ENCODE results near the gene SUDS3.
"Not testable (repeated sequence)": the region's sequence is repeated elsewhere in the genome, so short reads cannot be mapped to it uniquely, and the experiment has no call there.

SUDS3 gene

DNA sequence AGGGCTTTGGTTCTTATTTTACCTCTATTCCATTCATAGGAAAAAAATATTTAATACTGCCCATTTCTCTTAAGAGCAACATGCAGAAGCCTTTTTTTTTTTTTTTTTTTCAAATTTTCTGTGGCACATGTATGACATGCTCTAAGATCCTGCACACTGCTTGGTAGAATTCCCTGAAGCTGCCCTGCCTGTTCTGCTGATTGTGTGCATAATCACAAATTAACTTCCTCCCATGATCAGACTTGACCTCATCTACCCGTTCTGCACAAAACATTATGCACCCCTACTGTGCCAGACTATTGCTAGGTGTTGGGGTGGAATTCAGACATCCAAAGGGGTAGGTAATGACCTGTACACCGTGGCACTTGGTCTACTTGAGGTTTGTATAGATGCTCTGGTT, 22.2 kb downstream of the SUDS3 start:
- Mint-ChIP-seq H3K36me3 (ENCODE audit: low read depth) (peaks cover 39% of the 10 kb centered on the region), H3K27ac (no peak overlapping the region), H3K27me3 (no peaks in the 10 kb centered on the region), H3K4me1 (no peaks in the 10 kb centered on the region), H3K9me3 (no peaks in the 10 kb centered on the region), H3K4me3 (no peak overlapping the region)
- ATAC-seq (no peak), DNase-seq (no peak)

DNA sequence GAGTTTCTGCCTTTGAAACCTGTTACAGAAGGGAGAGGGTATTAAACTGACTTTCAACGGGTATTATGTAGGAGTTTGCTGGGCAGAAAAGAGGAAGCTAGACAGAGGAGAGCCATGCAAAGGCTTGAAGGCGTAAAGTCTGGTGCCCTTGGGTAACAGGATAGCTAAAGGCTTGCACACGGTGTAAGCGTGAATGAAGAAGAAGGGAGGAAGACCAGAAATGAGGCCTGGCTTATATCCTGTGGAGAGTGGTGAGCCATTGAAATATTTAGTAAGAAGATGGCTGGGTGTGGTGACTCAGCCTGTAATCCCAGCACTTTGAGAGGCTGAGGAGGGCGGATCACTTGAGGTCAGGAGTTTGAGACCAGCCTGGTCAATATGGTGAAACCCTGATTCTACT, 22.6 kb downstream of the SUDS3 start:
- H3K9me3 Mint-ChIP-seq: no peaks in the 10 kb centered on the region
- ATAC-seq (no peak), DNase-seq (no peak)
- H3K27me3 Mint-ChIP-seq: no peaks in the 10 kb centered on the region
- H3K27ac Mint-ChIP-seq: no peak overlapping the region
- no peaks in the 10 kb centered on the region for H3K4me1 Mint-ChIP-seq
- no peak overlapping the region for H3K4me3 Mint-ChIP-seq
- H3K36me3 Mint-ChIP-seq (ENCODE audit: low read depth): peaks cover 40% of the 10 kb centered on the region

DNA sequence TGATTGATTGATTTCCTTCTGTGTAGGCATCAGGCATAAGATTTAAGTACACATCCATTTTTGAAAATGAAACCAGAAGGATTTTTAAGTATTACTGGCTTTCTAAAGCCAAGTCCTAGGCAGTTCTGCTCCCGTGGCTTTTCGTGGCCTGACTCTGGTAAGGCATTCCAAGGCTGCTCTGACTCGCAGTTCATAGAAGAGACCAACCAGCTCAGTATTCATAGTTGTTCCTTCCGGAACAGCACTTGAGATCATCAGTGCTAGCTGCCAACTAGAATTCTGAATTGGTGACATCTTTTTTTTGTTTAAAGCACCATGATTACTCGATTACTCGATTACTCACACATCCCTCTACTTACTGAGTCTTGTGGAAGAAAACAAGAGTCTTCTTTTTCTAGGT, 25.9 kb downstream of the SUDS3 start:
- Mint-ChIP-seq H3K4me1 (no peaks in the 10 kb centered on the region), H3K27ac (no peak overlapping the region), H3K4me3 (no peak overlapping the region), H3K27me3 (no peaks in the 10 kb centered on the region), H3K36me3 (ENCODE audit: low read depth) (peaks cover 47% of the 10 kb centered on the region), H3K9me3 (no peaks in the 10 kb centered on the region)
- DNase-seq (no peak), ATAC-seq (no peak)

DNA sequence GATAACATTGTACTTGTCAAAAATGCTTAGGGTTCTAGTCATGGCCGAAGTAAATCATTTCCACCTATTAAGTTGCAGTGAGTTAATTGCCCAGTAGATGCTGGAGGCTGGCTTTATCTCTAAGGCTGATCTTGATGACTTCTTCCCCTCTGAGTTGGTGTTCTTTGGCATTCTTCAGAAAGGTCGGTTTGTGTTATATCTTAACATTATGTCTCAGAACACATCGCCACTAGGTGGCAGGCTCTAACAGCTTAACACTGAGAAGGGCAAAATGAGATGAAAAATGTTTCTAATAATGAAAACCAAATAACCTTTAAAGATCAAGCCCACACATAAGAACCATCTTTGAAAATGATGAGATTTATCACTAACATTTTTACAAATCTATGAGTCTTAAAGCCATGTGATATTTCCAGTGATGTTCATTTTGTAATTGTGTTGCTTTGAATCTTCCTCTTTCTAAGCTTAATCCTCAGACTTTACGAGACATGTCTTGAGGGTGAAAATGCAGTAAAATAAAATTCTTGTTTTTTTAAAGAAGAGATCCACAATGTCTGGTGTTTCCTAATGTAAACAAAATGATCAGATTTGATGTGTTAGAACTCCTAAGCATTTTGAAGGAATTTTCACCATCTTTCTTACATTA, 28.6 kb downstream of the SUDS3 start:
- Mint-ChIP-seq H3K9me3 (no peaks in the 10 kb centered on the region), H3K36me3 (ENCODE audit: low read depth) (peaks cover 40% of the 10 kb centered on the region), H3K4me3 (no peak overlapping the region), H3K27ac (no peak overlapping the region), H3K4me1 (no peaks in the 10 kb centered on the region), H3K27me3 (no peaks in the 10 kb centered on the region)
- DNase-seq (peak; percentile 64), ATAC-seq (peak; percentile 66)

DNA sequence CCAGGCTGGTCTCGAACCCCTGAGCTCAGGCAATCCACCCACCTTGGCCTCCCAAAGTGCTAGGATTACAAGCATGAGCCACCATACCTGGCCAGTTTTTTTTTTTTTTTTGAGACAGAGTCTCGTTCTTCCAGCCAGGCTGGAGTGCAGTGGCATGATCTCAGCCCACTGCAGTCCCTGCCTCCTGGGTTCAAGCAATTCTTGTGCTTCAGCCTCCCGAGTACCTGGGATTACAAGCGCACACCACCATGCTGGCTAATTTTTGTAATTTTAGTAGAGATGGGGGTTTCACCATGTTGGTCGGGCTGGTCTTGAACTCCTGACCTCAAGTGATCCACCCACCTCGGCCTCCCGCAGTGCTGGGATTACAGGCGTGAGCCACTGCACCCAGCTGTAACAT, 31.9 kb downstream of the SUDS3 start:
- H3K4me1 Mint-ChIP-seq, H3K9me3 Mint-ChIP-seq, DNase-seq, H3K27me3 Mint-ChIP-seq, ATAC-seq, H3K4me3 Mint-ChIP-seq, H3K27ac Mint-ChIP-seq: not testable (repeated sequence)
- peaks cover 45% of the 10 kb centered on the region for H3K36me3 Mint-ChIP-seq (ENCODE audit: low read depth)

DNA sequence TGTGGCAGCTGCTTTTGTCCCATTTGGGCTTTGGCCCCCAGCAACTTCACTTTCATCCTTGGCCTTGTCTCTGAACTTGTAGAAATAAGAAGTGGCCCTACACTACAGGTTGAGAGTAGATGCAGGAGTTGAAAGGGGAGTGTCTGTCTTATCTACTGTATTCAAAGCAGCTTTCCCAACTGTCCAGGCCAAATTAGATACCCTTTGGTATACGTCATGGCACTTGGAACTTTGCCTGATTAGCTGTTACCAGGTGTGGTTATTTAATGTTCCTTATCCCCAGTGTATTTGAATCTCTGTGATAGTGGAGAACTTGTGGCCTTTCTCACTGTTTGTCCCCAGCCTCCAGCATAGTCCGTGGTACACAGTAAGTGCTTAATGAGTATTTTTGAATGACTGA, 33.5 kb downstream of the SUDS3 start:
- no peak overlapping the region for H3K4me3 Mint-ChIP-seq
- no peaks in the 10 kb centered on the region for H3K4me1 Mint-ChIP-seq
- H3K36me3 Mint-ChIP-seq (ENCODE audit: low read depth): peaks cover 52% of the 10 kb centered on the region
- H3K27ac Mint-ChIP-seq: no peak overlapping the region
- ATAC-seq: no peak
- H3K27me3 Mint-ChIP-seq: no peaks in the 10 kb centered on the region
- peaks cover 7% of the 10 kb centered on the region for H3K9me3 Mint-ChIP-seq
- no peak for DNase-seq

DNA sequence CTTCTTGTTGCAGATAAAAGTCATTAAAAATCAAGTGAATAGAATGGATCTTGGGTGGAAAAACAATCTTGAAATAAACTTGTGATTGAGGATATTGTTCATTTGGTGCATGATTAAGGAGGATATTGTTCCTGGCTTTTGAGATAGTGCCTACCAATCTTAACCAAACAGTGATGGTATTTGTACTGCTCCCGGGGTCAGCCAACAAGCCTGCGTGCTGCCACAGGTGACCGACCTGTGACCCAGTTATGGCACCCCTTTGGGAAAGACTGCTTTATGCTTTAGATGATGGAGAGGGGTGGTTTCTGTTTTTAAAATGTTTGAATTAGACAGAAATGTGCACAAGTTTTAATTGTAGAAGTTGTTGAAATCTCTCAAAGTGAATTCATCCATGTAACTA, 41.6 kb downstream of the SUDS3 start:
- no peak overlapping the region for H3K4me3 Mint-ChIP-seq
- no peaks in the 10 kb centered on the region for H3K27me3 Mint-ChIP-seq
- H3K27ac Mint-ChIP-seq: no peak overlapping the region
- ATAC-seq (no peak), DNase-seq (no peak)
- H3K9me3 Mint-ChIP-seq: no peaks in the 10 kb centered on the region
- H3K36me3 Mint-ChIP-seq (ENCODE audit: low read depth): peaks cover 34% of the 10 kb centered on the region
- peaks cover 2% of the 10 kb centered on the region for H3K4me1 Mint-ChIP-seq

DNA sequence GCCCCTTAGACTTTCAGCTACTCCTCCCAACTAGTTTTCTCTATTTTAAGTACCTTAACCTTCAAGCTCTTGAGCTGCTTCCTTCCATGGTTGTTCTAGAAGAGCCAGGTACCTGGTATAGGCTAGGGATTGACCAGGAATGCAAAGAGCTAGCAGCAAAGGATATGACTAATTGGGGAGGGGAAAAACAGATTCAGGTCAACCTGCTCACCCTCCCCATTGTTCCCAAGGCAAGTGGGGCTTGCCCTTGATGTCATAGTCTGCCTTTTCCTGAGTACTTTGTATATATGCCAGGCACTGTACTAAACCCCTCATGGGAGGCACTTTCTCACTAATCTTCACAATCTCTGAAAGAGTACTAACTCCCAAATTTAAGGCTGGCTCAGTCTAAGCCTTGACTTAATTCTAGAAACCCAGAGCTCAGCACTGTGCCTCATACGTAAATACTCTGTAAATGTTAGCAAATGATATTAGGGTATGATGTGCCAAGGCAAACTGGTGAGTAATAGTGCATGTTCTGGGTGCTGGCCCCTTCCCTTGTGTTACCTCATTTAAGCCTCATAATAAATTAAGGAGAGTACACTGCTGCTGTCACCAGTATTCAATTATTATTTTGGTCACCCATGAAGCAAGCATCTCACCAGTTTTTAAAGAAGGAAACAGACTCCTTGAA, 42.2 kb downstream of the SUDS3 start:
- ATAC-seq (no peak), DNase-seq (no peak)
- Mint-ChIP-seq H3K4me3 (no peak overlapping the region), H3K27me3 (no peaks in the 10 kb centered on the region), H3K27ac (no peak overlapping the region), H3K4me1 (peaks cover 2% of the 10 kb centered on the region), H3K36me3 (ENCODE audit: low read depth) (peaks cover 28% of the 10 kb centered on the region), H3K9me3 (no peaks in the 10 kb centered on the region)

DNA sequence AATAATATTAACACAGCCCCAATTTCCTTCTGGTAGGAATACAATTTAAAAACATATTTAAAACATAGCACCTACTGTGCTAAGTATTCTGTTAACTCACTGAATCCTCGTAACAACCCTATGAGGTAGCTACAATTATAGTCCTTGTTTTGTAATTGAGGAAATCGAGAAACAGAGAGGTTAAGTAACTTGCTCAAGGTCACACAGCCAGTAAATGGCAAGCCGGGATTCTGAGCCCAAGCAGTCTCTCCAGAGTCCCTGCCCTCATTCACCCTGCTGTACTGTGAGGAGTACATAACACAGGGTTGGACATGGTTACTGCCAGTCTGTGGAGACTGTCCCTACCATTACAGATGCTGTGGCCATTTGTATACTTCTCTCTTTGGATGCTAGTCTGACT, 44.3 kb downstream of the SUDS3 start:
- DNase-seq: no peak
- H3K27me3 Mint-ChIP-seq: no peaks in the 10 kb centered on the region
- no peak overlapping the region for H3K4me3 Mint-ChIP-seq
- peaks cover 2% of the 10 kb centered on the region for H3K4me1 Mint-ChIP-seq
- H3K36me3 Mint-ChIP-seq (ENCODE audit: low read depth): peaks cover 12% of the 10 kb centered on the region
- no peak overlapping the region for H3K27ac Mint-ChIP-seq
- ATAC-seq: no peak
- H3K9me3 Mint-ChIP-seq: no peaks in the 10 kb centered on the region

DNA sequence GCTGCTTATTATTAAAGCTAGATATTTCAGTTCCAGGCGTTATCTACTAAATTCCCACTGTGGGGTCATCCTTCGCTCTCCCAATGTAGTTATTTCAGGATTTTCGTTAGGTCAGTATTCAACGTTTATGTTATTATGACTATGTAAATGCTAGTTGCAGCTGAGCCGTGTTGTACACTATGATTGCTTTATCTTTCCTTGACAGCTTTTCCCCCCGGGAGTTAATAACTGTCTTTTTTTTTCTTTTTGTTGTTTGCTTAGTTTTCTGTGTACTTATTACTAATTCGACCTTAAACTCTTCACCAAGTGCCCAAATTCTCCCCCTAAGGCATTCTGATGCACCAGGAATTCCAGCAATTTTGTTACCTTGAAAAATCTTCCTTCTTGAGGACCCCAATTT, 48.5 kb downstream of the SUDS3 start:
- peaks cover 2% of the 10 kb centered on the region for H3K4me1 Mint-ChIP-seq
- H3K4me3 Mint-ChIP-seq: no peak overlapping the region
- H3K27ac Mint-ChIP-seq: no peak overlapping the region
- ATAC-seq: no peak
- DNase-seq: no peak
- peaks cover 4% of the 10 kb centered on the region for H3K36me3 Mint-ChIP-seq (ENCODE audit: low read depth)
- H3K9me3 Mint-ChIP-seq: no peaks in the 10 kb centered on the region
- no peaks in the 10 kb centered on the region for H3K27me3 Mint-ChIP-seq

DNA sequence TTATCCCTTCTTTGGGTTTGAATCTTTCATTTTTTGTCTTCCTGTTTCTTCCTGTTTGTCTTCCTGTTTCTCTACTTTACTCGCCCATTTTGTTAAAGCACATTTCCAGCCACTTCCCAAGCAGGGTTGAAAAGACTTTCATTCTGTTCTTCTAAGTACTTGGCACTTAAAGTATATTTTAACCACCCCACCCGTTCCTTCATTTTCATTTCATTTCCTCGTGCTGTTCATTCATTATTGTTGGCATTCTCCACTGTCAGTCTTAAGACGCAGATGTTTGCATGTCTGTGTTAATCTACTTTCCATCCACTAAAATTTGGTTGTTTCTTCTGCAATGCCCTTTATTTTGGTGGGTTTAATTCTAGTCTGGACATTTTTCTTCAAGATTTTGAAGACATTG, 49.0 kb downstream of the SUDS3 start:
- Mint-ChIP-seq H3K27ac (no peak overlapping the region), H3K36me3 (ENCODE audit: low read depth) (peaks cover 4% of the 10 kb centered on the region), H3K9me3 (no peaks in the 10 kb centered on the region), H3K4me3 (no peak overlapping the region), H3K27me3 (no peaks in the 10 kb centered on the region), H3K4me1 (peaks cover 2% of the 10 kb centered on the region)
- DNase-seq (no peak), ATAC-seq (no peak)

DNA sequence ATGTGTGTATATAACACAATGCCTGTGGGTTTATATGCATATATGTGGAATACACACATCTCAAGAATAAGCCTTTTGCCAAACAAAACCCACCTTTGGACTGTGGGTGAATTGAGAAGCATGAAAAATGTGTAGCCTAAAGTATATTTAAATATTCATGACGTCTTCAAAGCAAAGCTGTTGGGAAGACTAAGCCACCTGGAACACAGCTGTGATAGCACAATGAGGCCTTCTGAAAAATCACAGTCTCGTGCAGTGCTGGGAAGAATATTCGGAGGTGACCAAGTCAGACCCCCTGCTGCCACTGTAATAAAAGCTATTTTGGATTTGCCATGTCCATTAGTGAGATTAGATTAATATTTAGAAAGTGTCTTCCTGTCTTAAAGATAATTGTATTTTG, 51.5 kb downstream of the SUDS3 start:
- ATAC-seq (no peak), DNase-seq (no peak)
- Mint-ChIP-seq H3K4me3 (no peak overlapping the region), H3K9me3 (no peaks in the 10 kb centered on the region), H3K27me3 (no peaks in the 10 kb centered on the region), H3K27ac (no peak overlapping the region), H3K4me1 (peaks cover 1% of the 10 kb centered on the region), H3K36me3 (ENCODE audit: low read depth) (peaks cover 4% of the 10 kb centered on the region)

DNA sequence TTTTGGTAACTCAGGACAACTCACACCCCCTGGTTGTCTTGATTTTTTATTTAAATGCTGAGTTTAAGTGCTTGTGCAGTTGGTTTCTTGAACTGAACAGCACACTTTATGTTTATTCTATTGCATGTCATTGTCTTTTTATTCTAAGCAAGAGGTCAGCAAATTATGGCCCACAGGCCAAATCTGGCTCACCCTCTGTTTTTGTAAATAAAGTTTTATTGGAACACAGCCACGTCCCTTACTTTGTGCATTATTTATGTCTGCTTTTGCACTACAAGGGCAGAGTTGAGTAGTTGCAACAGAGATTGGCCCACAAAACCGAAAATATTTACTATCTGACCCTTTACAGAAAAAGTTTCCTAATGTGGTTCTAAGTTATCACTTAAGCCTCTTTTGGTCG, 52.3 kb downstream of the SUDS3 start:
- peaks cover 6% of the 10 kb centered on the region for H3K36me3 Mint-ChIP-seq (ENCODE audit: low read depth)
- DNase-seq: no peak
- H3K4me3 Mint-ChIP-seq: no peak overlapping the region
- no peak overlapping the region for H3K27ac Mint-ChIP-seq
- H3K9me3 Mint-ChIP-seq: peaks cover 5% of the 10 kb centered on the region
- H3K27me3 Mint-ChIP-seq: no peaks in the 10 kb centered on the region
- H3K4me1 Mint-ChIP-seq: no peaks in the 10 kb centered on the region
- no peak for ATAC-seq

DNA sequence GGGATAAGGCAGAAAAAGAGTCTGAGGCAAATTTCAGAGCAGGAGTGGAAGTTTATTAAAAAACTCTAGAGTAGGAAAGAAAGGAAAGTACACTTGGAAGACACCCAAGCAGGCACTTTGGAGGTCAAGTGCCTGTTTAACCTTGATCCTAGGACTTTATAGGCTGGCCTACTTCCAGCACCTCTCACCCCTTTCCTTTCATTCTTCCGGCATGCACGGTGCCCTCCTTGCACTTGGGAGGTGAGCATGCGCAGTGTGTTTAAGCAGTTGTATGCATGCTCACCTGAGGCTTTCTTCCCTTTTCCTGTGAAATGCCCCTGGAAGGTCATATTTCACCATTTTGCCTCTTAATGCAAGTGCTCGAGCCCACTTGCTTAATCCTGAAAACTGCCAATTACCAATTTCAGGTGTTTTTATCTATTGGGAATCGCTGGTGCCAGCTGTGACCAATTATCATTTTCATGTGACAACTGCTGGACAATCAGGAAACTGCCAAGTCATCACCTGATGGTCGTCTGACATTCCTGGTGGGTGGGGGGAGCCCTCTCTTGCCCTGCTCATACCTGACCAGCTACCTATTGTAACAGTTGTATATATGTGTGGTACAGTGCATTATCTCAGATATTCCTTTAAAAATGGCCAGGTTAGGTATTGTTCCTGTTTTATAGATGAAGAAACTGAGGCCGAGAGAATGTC, 53.5 kb downstream of the SUDS3 start:
- DNase-seq (no peak), ATAC-seq (no peak)
- Mint-ChIP-seq H3K27me3 (no peaks in the 10 kb centered on the region), H3K4me1 (no peaks in the 10 kb centered on the region), H3K9me3 (peaks cover 6% of the 10 kb centered on the region), H3K4me3 (no peak overlapping the region), H3K36me3 (ENCODE audit: low read depth) (peaks cover 6% of the 10 kb centered on the region), H3K27ac (no peak overlapping the region)

DNA sequence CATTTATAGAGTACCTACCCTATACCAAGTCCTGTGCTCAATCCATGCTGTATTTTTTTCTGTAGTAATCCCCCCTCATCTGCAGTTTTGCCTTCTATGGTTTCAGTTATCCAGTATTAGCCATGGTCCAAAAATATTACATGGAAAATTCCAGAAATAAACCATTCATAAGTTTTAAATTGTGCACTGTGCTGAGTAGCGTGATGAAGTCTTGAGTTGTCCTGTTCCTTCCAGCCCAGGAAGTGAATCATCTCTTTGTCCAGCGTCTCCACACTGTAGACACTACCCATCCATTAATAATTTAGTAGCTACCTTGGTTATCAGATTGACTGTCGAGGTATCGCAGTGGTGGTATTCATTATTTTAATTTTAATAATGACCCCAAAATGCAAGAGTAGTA, 54.2 kb downstream of the SUDS3 start:
- DNase-seq: no peak
- no peak overlapping the region for H3K27ac Mint-ChIP-seq
- H3K4me1 Mint-ChIP-seq: no peaks in the 10 kb centered on the region
- H3K4me3 Mint-ChIP-seq: no peak overlapping the region
- peaks cover 6% of the 10 kb centered on the region for H3K9me3 Mint-ChIP-seq
- no peaks in the 10 kb centered on the region for H3K27me3 Mint-ChIP-seq
- no peak for ATAC-seq
- peaks cover 6% of the 10 kb centered on the region for H3K36me3 Mint-ChIP-seq (ENCODE audit: low read depth)
